ENCODE results near the gene KANSL1L.
A peak's percentile ranks its signal among the peaks of the same experiment; 100 is the strongest.
"Not testable (repeated sequence)": the region's sequence is repeated elsewhere in the genome, so short reads cannot be mapped to it uniquely, and the experiment has no call there.

The KANSL1L gene, protein sequence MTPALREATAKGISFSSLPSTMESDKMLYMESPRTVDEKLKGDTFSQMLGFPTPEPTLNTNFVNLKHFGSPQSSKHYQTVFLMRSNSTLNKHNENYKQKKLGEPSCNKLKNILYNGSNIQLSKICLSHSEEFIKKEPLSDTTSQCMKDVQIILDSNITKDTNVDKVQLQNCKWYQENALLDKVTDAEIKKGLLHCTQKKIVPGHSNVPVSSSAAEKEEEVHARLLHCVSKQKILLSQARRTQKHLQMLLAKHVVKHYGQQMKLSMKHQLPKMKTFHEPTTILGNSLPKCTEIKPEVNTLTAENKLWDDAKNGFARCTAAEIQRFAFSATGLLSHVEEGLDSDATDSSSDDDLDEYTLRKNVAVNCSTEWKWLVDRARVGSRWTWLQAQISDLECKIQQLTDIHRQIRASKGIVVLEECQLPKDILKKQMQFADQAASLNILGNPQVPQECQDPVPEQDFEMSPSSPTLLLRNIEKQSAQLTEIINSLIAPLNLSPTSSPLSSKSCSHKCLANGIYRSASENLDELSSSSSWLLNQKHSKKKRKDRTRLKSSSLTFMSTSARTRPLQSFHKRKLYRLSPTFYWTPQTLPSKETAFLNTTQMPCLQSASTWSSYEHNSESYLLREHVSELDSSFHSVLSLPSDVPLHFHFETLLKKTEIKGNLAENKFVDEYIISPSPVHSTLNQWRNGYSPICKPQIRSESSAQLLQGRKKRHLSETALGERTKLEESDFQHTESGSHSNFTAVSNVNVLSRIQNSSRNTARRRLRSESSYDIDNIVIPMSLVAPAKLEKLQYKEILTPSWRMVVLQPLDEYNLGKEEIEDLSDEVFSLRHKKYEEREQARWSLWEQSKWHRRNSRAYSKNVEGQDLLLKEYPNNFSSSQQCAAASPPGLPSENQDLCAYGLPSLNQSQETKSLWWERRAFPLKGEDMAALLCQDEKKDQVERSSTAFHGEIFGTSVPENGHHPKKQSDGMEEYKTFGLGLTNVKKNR

DNA sequence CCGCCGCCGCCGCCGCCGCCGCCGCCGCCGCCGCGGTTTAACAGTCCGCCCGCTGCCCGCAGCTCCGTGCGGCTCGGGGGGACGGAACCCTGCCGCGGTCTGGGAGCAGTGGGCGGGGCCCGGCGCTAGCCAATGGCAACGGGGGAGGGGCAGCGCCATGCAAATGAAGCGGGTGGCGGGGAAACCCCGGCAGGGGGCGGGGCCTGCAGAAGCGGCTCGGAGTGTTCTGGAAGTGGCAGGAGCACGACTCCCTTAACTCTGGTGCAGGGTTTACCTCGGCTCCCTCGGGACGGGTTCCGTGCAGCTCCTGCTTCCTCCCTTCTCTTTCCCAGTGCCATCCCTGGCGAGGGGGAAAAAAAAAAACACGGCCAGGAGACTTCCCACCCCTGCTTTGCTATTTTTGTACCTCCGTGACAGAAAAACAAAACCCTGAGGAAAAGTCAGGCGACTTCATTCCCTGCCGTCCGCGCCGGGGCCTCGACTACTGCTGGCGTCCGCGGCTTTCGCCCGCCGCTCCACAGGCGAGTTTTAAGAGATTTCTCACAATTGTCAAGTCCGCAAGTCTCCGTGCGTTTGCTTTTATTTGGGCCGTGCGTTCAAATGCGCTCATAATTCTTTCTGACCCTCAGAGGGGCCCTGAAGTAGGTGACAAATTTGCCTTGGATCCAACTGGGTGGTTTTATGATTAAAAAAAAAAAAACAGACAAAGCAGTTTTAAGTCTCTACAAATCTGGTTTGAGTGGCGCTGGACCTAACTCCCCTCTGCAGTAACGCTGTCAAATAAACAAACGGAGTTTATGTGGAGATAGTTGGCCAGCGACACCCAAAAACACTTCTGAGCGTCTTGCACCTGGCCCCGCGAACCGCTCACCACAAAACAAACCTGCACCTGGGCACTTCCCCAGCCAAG is at the start of gene KANSL1L:
TSS of gene KANSL1L (minus strand) at position 101 of the 910 bp plus-strand sequence. CDS start 16,827 bp downstream, outside the sequence.
- DNase-seq (ENCODE audit: low read depth, low spot score): peak; percentile 94

DNA sequence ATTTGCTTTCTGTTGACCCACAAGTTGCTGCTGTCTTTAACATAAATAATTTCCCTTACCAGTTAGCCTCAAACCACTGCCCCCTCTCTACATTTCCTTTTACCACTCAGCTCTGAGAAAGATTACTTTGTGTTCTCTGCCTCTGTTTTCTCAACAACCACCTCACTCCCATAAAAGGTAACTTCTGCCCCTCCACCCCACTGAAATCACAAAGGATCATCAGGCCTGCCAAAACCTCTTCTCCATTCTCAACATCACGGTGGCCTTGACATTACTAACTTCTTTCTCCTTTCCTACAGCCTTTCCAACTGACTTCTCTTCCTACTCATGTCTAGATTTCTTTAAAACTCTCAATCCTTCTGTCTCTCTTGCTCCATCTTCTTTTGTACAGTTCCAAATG is 43.9 kb upstream of the KANSL1L start:
- DNase-seq (ENCODE audit: low read depth, low spot score): no peak

DNA sequence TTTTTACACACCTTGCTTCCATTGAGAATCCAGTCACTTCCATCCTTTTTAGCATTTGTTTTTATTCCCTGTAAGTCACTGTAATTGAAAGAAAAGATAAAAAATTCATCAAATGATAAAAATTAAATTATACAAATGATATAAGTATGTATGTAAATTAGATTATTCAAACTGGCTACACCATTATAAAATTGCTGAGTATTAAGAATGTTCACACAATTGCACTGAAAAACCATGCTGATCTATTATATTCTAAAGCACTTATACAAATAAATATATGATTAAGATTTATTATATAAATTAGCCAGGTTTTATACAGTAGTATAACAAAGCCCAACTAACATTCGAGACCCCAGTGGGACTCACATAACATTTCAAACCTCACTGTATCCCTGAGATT is 39.0 kb upstream of the KANSL1L start:
- no peak for DNase-seq (ENCODE audit: low read depth, low spot score)

DNA sequence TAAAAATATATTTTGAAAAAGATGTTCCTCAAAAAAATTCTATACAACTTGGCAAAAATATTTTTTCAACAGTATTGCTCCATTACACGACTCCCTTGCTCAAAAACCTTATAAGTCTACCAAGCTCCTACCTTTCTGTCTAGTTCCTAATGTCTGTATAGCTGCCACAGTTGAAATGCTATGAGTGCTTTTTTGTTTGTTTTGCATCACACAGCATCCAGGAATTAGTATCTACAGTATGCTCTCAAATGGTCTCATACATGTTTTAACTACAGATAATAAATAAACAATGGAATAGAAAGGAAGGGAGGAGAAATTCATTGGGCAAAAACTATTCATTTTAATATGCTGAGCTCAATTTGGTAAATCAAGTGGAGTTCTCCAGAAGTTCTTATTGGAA is 36.7 kb upstream of the KANSL1L start:
- DNase-seq (ENCODE audit: low read depth, low spot score): no peak

DNA sequence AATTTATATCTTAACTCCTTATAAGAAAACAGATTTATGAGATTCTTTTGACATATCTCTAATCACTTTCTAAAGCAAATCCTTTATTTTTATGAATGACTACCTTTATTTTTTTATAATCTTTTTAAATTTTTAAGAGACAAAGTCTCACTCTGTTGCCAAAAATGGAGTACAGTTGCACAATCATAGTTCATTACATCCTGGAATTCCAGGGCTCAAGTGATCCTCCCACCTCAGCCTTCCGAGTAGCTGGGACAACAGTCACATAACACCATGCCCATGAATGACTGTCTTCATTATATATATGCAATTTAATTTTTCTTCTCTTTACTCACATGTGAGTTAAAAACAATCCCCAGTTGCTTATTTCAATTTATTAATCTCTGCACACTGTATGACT is 32.3 kb upstream of the KANSL1L start:
- no peak for DNase-seq (ENCODE audit: low read depth, low spot score)

DNA sequence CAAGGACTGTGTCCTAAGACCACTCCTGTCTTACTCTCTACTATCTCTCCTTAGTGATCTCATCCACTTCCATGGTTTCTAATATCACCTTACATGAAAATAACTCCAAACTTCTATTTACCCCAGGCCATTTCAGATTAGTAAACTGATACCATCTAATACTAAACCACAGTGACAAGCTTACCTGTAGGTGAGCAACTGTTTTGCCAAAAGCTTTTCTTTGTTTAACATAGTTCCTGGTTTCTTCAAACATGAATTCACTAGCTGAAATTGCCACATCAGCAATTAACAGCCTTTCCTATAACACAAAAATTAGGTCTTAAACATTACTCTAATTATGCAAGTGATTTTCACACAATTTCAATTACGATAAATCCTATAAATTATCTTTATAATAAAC is 31.9 kb upstream of the KANSL1L start:
- no peak for DNase-seq (ENCODE audit: low read depth, low spot score)

DNA sequence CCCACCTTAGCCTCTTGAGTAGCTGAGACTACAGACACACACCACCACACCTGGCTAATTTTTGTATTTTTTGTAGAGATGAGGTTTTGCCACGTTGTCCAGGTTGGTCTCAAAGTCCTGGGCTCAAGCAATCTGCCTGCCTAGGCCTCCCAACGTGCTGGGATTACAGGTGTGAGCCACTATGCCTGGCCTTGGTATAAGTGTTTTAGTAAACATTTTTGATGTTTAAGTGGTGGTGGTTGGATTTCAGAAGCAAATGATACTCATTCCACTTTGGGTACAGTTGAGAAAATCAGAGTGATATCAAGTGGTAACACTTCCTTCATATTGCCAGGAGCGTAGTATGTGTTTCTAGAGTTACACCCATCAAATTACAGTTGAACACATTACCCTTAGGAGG is 28.6 kb upstream of the KANSL1L start:
- DNase-seq (ENCODE audit: low read depth, low spot score): no peak

DNA sequence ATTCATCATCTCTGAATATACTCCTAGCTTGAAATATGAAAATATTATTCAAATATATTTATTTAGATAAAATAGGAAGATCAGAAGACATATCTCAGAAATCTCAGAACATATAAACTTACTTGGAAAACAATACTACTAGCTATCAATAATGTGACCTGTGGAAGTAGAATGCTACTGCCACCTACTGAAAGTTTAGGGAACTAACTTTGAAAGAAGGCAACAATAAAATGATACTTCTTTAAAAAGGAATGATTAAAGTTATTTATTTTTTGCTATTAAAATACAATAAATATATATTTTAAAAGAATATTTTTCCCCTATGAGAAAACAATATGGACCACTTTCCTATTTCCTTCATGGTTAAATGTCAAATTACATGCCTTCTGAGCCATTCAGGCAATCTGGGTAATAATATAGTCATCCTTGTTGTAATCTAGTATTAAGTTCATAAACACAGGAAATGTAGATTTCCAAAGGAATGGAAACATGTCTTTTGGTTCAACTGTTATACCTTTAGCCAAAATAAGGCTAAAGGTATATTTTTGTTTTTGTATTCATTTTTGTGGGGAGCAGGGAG is 28.1 kb upstream of the KANSL1L start:
- no peak for DNase-seq (ENCODE audit: low read depth, low spot score)

DNA sequence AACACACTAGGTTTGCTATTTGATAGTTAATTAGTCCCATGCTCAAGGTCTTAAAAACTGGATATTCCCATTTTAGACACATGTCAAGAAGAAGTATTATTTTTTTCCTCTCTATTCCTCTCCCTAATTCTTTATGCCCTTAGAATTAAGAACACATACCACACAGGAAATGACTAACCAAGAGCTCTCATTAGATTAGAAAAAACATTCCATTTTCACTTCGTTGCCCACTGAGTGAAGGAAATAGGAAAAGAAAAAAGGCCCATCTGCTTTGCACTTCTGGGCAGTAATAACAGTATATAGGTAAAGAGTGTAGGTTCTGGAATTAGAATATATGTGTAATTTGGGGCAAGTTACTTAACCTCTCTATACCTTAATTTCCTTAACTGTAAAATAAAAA is 27.1 kb upstream of the KANSL1L start:
- DNase-seq (ENCODE audit: low read depth, low spot score): no peak

DNA sequence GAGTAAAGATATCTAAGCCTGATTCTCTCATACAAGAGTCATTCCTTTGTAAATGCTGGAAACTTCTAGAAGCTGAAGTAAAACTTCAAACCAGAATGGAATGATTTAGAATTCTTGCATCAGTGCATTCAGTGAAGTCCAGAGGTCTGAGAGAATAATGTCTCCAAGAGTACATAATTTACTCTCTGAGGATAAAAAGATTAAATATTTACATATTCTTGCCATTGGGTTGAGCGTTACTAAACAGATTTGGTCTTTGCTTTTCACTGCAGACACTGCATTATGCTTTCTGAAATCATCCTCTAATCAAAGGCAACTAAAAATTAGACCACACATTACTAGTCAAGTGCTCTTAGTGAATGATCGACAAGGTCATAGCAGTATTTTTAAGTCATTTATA is 26.5 kb upstream of the KANSL1L start:
- DNase-seq (ENCODE audit: low read depth, low spot score): no peak

DNA sequence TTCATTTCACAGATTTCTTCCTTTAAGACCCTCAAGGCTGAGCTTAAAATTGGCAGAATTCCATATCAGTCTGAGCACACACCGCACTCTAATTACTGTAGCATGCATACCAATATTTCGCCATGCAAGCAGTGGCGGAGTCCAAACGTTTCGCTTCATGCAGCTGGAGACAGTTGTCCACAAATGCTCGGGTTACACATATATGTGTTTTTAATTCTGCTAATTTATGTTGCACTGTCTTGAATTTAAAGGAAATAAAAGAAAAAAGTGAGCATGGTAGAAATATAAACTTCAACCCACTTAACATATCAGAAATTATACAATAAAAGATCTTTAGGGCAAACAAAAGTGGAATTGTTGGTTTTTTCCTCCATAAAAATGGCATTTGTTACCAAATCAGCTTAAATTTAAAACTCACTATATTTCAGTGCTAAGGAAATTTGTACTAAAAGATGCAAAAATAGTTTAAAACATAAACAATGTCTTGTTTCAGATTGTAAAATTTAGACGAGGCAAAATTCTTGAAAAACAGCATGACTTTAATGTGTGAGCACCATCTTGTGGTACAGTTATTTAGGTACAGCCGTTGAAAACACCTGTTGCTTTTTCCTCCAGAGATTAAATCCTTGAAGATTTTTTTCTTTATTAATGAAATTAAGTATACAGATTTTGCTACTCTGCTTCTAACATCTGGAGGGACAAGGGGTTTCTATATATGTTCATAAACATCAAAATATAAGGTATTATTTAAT is 24.1 kb upstream of the KANSL1L start:
- DNase-seq (ENCODE audit: low read depth, low spot score): no peak

DNA sequence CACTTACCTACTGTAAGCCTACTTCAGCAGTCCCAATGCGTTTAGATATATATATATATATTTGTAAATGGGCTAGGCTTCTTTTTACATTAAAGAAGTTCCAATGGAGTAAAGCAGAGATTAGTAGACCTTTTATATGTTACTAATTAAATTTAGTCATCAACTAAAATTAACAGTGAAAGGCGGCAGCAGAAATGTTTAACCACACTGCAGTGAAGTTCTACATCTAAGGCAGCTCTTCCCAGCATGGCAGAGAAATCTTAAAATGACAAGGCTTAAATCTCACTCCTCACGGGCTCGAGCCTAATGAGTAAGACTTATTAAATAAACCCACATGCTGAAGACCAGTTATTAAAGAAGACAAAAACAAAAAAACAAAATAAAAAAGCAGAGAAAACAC is 19.1 kb upstream of the KANSL1L start:
- no peak for DNase-seq (ENCODE audit: low read depth, low spot score)

DNA sequence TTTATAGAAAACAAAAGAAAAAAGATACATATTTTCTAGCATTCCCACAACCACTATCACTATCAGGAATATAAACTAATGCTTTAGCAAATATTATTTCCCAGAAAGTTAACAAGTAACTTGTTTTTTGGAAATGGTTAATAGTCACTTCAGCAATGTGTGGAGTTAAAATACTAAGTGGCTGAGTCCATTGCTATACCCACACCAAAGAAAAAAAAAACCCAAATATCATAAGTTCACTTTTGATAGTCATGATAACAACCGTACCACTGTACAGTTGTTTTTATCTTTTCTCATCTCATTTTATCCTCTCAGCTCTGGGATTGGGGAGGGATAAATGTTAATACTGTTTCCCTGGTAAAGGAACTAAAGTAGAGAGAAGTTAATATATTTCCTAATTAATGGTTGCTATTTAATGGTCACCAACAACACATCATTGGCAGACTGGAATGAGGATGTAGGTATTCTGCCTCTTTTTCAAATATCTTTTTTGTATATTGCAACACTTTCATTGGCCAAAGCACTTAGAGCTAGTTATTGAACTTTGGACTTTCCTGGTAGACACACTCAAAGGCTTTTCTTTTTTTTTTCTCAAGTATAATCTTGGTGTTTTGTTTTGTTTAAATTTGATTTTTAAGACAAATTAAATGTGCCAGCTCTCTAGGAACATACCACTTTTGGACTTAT is 18.4 kb upstream of the KANSL1L start:
- DNase-seq (ENCODE audit: low read depth, low spot score): no peak

DNA sequence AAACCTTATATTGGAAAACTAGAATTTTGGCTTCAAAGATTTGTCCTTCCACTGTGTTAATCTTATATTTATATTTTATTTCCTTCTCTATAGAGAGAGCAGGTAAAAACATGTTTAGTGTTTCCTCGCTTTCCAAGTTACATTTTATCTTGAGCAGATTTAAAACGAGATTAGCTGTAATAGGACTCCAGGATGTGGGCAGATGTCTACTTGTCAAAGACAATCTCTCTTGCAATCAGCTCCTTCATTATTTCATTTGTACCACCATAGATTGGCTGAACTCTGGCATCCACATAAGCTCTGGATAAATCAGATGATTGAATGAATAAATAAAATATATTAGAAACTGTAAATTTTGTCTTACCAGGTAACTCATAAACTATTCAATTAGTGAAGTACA is 17.5 kb upstream of the KANSL1L start:
- no peak for DNase-seq (ENCODE audit: low read depth, low spot score)

DNA sequence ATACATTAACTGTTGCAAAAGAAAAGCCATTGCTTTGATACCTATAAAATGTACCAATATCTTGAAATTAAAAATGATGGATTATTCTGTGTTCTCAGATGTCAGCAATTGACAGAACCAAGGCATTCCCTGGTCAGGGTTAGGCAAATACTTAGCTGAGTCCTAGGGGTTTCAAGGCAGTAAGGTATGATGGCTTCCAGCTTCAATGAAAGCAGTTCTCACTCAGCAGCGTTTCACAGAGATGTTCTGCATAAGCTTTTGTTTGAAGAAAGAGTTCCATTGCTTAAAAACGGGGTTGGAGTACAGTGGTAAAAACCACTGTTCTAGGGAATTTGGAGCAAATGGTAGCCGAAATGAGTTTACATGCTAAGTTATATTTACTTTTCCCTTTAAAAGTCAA is 17.0 kb upstream of the KANSL1L start:
- no peak for DNase-seq (ENCODE audit: low read depth, low spot score)

DNA sequence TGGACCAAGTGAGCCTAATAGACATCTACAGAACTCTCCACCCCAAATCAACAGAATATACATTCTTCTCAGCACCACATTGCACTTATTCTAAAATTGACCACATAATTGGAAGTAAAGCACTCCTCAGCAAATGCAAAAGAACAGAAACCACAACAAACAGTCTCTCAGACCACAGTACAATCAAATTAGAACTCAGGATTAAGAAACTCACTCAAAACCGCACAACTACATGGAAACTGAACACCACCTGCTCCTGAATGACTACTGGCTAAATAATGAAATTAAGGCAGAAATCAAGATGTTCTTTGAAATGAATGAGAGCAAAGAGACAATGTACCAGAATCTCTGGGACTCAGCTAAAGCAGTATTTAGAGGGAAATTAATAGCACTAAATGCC is 12.7 kb upstream of the KANSL1L start:
- not testable (repeated sequence) for DNase-seq (ENCODE audit: low read depth, low spot score)

DNA sequence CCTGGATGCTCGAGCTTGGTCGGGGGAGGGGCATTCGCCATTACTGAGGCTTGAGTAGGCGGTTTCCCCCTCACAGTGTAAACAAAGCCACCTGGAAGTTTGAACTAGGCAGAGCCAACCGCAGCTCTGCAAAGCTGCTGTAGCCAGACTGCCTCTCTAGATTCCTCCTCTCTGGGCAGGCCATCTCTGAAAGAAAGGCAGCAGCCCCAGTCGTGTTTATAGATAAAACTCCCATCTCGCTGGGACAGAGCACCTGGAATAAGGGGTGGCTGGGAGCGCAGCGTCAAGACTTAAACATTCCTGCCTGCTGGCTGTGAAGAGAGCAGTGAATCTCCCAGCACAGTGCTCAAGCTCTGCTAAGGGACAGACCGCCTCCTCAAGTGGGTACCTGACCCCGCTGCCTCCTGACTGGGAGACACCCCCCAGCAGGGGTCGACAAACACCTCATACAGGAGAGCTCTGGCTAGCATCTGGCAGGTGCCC is 10.4 kb upstream of the KANSL1L start:
- DNase-seq (ENCODE audit: low read depth, low spot score): not testable (repeated sequence)

DNA sequence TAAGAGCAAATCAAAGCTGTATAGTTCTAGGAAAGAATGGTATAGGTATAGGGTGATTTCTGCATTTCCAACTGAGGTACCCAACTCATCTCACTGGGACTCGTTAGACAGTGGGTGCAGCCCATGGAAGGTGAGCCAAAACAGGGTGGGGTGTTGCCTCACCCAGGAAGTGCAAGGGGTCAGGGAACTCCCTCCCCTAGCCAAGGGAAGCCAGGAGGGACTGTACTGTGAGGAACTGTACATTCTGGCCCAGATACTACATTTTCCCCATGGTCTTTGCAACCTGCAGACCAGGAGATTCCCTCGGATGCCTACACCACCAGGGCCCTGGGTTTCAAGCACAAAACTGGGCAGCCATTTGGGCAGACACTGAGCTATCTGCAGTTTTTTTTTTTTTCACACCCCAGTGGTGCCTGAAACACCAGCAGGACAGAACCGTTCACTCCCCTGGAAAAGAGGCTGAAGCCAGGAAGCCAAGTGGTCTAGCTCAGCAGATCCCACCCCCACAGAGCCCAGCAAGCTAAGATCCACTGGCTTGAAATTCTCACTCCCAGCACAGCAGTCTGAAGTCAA is 9.9 kb upstream of the KANSL1L start:
- not testable (repeated sequence) for DNase-seq (ENCODE audit: low read depth, low spot score)

DNA sequence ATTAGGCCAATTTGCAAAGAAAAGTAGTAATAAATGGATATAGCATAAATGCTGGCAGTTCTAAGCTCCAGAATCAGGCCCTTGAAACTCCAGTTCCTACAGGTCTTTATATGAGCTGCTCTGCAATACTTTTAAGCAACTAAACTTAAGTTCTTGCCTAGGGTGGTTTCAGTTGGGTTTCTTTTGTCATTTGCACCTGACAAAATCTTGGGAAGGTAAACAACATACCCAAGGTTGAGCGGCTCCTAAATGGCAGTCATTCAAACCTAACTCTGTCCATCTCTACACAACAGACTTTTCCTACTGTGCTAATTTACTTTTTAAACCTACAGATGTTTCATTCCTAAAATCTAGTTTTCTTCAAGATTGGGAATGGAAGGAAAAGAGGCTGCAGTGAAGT is 9.3 kb upstream of the KANSL1L start:
- DNase-seq (ENCODE audit: low read depth, low spot score): no peak

All from activated CD4-positive, CD25-positive, alpha-beta regulatory T cell treated with anti-CD3 and anti-CD28 coated beads, Interleukin-2, amount 50 U/mL, for 16 hours (primary cell).